Spinal cord (tissue), 10 donors: ENCODE results near the gene SEPTIN14. TPM values are rescaled to one million over a fixed set of nuclear protein-coding genes. Genes with fewer than 3 reads are reported as not detected.
A peak's percentile ranks its signal among the peaks of the same experiment; 100 is the strongest.
"Not testable (repeated sequence)": the region's sequence is repeated elsewhere in the genome, so short reads cannot be mapped to it uniquely, and the experiment has no call there.

Source experiments
- DNase-seq, 6 donors: peaks; one replicate each; pipeline versions ENCODE4 v3.0.0 to v3.0.0-alpha.2; 2013 to 2015; ENCODE audit warnings: low spot score in 6 of 6, low read depth in 4 of 6
- H3K27ac ChIP-seq: one replicate; pipeline ENCODE4 v1.5.1; 2013; ENCODE audit warnings: low read depth, low read length, control low read depth
- H3K27me3 ChIP-seq: one replicate; pipeline ENCODE4 v1.6.1; 2013; ENCODE audit warnings: low read length; ENCODE audit not compliant: control insufficient read depth, insufficient read depth
- H3K36me3 ChIP-seq: one replicate; pipeline ENCODE4 v1.6.1; 2013; ENCODE audit warnings: low read length; ENCODE audit not compliant: control insufficient read depth, insufficient read depth
- H3K4me1 ChIP-seq: one replicate; pipeline ENCODE4 v1.6.1; 2013; ENCODE audit warnings: low read length; ENCODE audit not compliant: control insufficient read depth, insufficient read depth
- H3K4me3 ChIP-seq: one replicate; pipeline ENCODE4 v1.5.1; 2013; ENCODE audit warnings: low read depth, low read length, control low read depth
- H3K9me3 ChIP-seq: one replicate; pipeline ENCODE4 v1.6.1; 2013; ENCODE audit warnings: low read length; ENCODE audit not compliant: control insufficient read depth, insufficient read depth
- WGBS: methylation state at CpG from one replicate; pipeline ENCODE4 v1.1.5; 2013; ENCODE audit warnings: missing lambda C conversion rate; ENCODE audit not compliant: insufficient coverage; 5-methylcytosine and 5-hydroxymethylcytosine counted together
- polyA plus RNA-seq, 2 donors: library from polyadenylated mRNA; unstranded; fragments of 120-200 nt; gene quantifications; one replicate each; pipeline ENCODE4 v1.2.1, GENCODE V29; 2013; ENCODE audit not compliant: insufficient read length in 2 of 2
- total RNA-seq, 2 donors: library from RNA; depleted of rRNA in 1 of 2; stranded (reverse); fragments of 120-200 nt in 1 of 2; fragments of >200 nt in 1 of 2; gene quantifications; one replicate each; pipeline versions ENCODE4 v1.2.3 to v1.2.4, GENCODE V29; 2013 to 2014
- donor health status: healthy.

Gene SEPTIN14
- total and polyA plus RNA-seq, 4 donors: 0.38 to 0.47 TPM; not detected in 2

- DNase-seq: no peak
- Histone ChIP-seq H3K4me3 (no peak overlapping the region), H3K9me3 (no peaks in the 10 kb centered on the region), H3K4me1 (no peaks in the 10 kb centered on the region), H3K27ac (no peak overlapping the region), H3K27me3 (no peaks in the 10 kb centered on the region), H3K36me3 (no peaks in the 10 kb centered on the region)
- WGBS: no CpG with 5 or more reads among the region's 5 CpGs
Measured at GRCh38 chr7:55792048-55792447, 70.5 kb downstream of the SEPTIN14 start.

GRCh38 chr7:55787796-55788195 is 74.8 kb downstream of the SEPTIN14 start:
- no peaks in the 10 kb centered on the region for H3K36me3 ChIP-seq
- no peaks in the 10 kb centered on the region for H3K9me3 ChIP-seq
- no CpG with 5 or more reads among the region's 6 CpGs for WGBS

GRCh38 chr7:55786901-55787300 is 75.7 kb downstream of the SEPTIN14 start:
- Histone ChIP-seq H3K27ac (no peak overlapping the region), H3K36me3 (no peaks in the 10 kb centered on the region), H3K4me1 (no peaks in the 10 kb centered on the region), H3K27me3 (no peaks in the 10 kb centered on the region), H3K4me3 (no peak overlapping the region), H3K9me3 (no peaks in the 10 kb centered on the region)
- WGBS: 85% methylated on average over 7 of the region's 7 CpGs
- DNase-seq: no peak

More at GRCh38 chr7:55787796-55788195, 74.8 kb downstream of the SEPTIN14 start:
- no peaks in the 10 kb centered on the region for H3K4me1 ChIP-seq
- no peak overlapping the region for H3K27ac ChIP-seq
- no peaks in the 10 kb centered on the region for H3K27me3 ChIP-seq
- no peak for DNase-seq
- no peak overlapping the region for H3K4me3 ChIP-seq

- H3K4me3 ChIP-seq, DNase-seq, H3K27me3 ChIP-seq, H3K27ac ChIP-seq, H3K4me1 ChIP-seq, H3K9me3 ChIP-seq, H3K36me3 ChIP-seq: not testable (repeated sequence)
- 89% methylated on average over 3 of the region's 7 CpGs for WGBS
Measured at GRCh38 chr7:55785444-55785843, 77.1 kb downstream of the SEPTIN14 start.

GRCh38 chr7:55784151-55784550 is 78.4 kb downstream of the SEPTIN14 start:
- Histone ChIP-seq H3K27ac (no peak overlapping the region), H3K27me3 (no peaks in the 10 kb centered on the region), H3K4me1 (no peaks in the 10 kb centered on the region), H3K9me3 (no peaks in the 10 kb centered on the region), H3K36me3 (no peaks in the 10 kb centered on the region), H3K4me3 (no peak overlapping the region)
- 73% methylated on average over 2 of the region's 4 CpGs for WGBS
- no peak for DNase-seq

- H3K4me3 ChIP-seq: no peak overlapping the region
- 40% methylated on average over 1 of the region's 2 CpGs for WGBS
- H3K9me3 ChIP-seq: no peaks in the 10 kb centered on the region
- H3K4me1 ChIP-seq: peaks cover 3% of the 10 kb centered on the region
- no peak overlapping the region for H3K27ac ChIP-seq
- H3K27me3 ChIP-seq: no peaks in the 10 kb centered on the region
- H3K36me3 ChIP-seq: no peaks in the 10 kb centered on the region
- DNase-seq: no peak
Measured at GRCh38 chr7:55778631-55779030, 83.9 kb downstream of the SEPTIN14 start.

- H3K27me3 ChIP-seq: no peaks in the 10 kb centered on the region
- 85% methylated on average over 4 of the region's 8 CpGs for WGBS
- DNase-seq: no peak
- H3K27ac ChIP-seq: no peak overlapping the region
- no peaks in the 10 kb centered on the region for H3K36me3 ChIP-seq
- peaks cover 3% of the 10 kb centered on the region for H3K4me1 ChIP-seq
- H3K9me3 ChIP-seq: no peaks in the 10 kb centered on the region
- no peak overlapping the region for H3K4me3 ChIP-seq
Measured at GRCh38 chr7:55776196-55776595, 86.4 kb downstream of the SEPTIN14 start.

GRCh38 chr7:55775051-55775420 is 87.5 kb downstream of the SEPTIN14 start:
- Histone ChIP-seq H3K36me3 (no peaks in the 10 kb centered on the region), H3K9me3 (no peaks in the 10 kb centered on the region), H3K27ac (no peak overlapping the region), H3K4me3 (peak overlapping the region; percentile 9), H3K4me1 (peaks cover 3% of the 10 kb centered on the region), H3K27me3 (no peaks in the 10 kb centered on the region)
- no peak for DNase-seq
- 34% methylated on average over 3 of the region's 11 CpGs for WGBS

GRCh38 chr7:55774327-55775050 is 88.1 kb downstream of the SEPTIN14 start:
- peak overlapping the region; percentile 15 for H3K27ac ChIP-seq
- 17% methylated on average over 10 of the region's 14 CpGs for WGBS
- H3K9me3 ChIP-seq: no peaks in the 10 kb centered on the region
- no peaks in the 10 kb centered on the region for H3K36me3 ChIP-seq
- peaks cover 3% of the 10 kb centered on the region for H3K4me1 ChIP-seq
- H3K27me3 ChIP-seq: no peaks in the 10 kb centered on the region
- peak overlapping the region; percentile 9 for H3K4me3 ChIP-seq
- peak; percentile 5 to 60 (median 23) for DNase-seq

- 97% methylated on average over 6 of the region's 10 CpGs for WGBS
- no peak overlapping the region for H3K4me3 ChIP-seq
- H3K9me3 ChIP-seq: no peaks in the 10 kb centered on the region
- no peak for DNase-seq
- H3K36me3 ChIP-seq: no peaks in the 10 kb centered on the region
- H3K27ac ChIP-seq: no peak overlapping the region
- H3K27me3 ChIP-seq: no peaks in the 10 kb centered on the region
- H3K4me1 ChIP-seq: peaks cover 3% of the 10 kb centered on the region
Measured at GRCh38 chr7:55770778-55771177, 91.8 kb downstream of the SEPTIN14 start.
